Astrocyte (in vitro differentiated cells and primary cell): Measurements from ENCODE around the gene BMP7. TPM values are rescaled to one million over a fixed set of nuclear protein-coding genes. Genes with fewer than 3 reads are reported as not detected.

Experiments
- DNase-seq: peaks from one replicate; pipeline ENCODE4 v3.0.0-alpha.2; 2010; ENCODE audit warnings: low read depth
- FAIRE-seq: peaks from 2 replicates; lab custom pipeline; 2011; peaks lifted over from hg19 to GRCh38; lab: Jason Lieb, UNC
- H2AFZ ChIP-seq: 2 replicates; pipeline ENCODE4 v1.6.0; 2012; ENCODE audit warnings: low read depth, low read length, inconsistent platforms
- H3K27ac ChIP-seq: 2 replicates; pipeline ENCODE4 v1.5.1; 2011; ENCODE audit warnings: low read depth, low read length, inconsistent platforms
- H3K27me3 ChIP-seq: 2 replicates; pipeline ENCODE4 v1.6.0; 2011; ENCODE audit warnings: low read length, inconsistent platforms; ENCODE audit not compliant: insufficient read depth
- H3K36me3 ChIP-seq: 2 replicates; pipeline ENCODE4 v1.5.1; 2011; ENCODE audit warnings: low read length, inconsistent platforms; ENCODE audit not compliant: insufficient read depth
- H3K4me1 ChIP-seq: 2 replicates; pipeline ENCODE4 v1.5.1; 2011; ENCODE audit warnings: low read length, inconsistent platforms; ENCODE audit not compliant: insufficient read depth
- H3K4me2 ChIP-seq: 2 replicates; pipeline ENCODE4 v1.6.0; 2012; ENCODE audit warnings: low read length, inconsistent platforms
- H3K4me3 ChIP-seq: 2 replicates; pipeline ENCODE4 v1.5.1; 2011; ENCODE audit warnings: low read depth, mild to moderate bottlenecking, low read length, inconsistent platforms; ENCODE audit not compliant: insufficient read depth
- H3K79me2 ChIP-seq: 2 replicates; pipeline ENCODE4 v1.6.0; 2012; ENCODE audit warnings: mild to moderate bottlenecking, low read length, inconsistent platforms; ENCODE audit not compliant: insufficient read depth
- H3K9ac ChIP-seq: 2 replicates; pipeline ENCODE4 v1.6.0; 2012; ENCODE audit warnings: mild to moderate bottlenecking, low read length, inconsistent platforms
- H3K9me3 ChIP-seq: 2 replicates; pipeline ENCODE4 v1.5.1; 2012; ENCODE audit warnings: low read depth, mild to moderate bottlenecking, low read length, inconsistent platforms; ENCODE audit not compliant: insufficient read depth
- H4K20me1 ChIP-seq: 2 replicates; pipeline ENCODE4 v1.6.0; 2012; ENCODE audit warnings: low read length, inconsistent platforms; ENCODE audit not compliant: insufficient read depth
- H3K27ac Mint-ChIP-seq: one replicate; pipeline ENCODE4 v1.8.0; 2021; ENCODE audit warnings: mild to moderate bottlenecking, mixed read lengths; ENCODE audit not compliant: unreplicated experiment
- H3K27me3 Mint-ChIP-seq: one replicate; pipeline ENCODE4 v1.8.0; 2021; ENCODE audit warnings: low read depth, mixed read lengths; ENCODE audit not compliant: unreplicated experiment
- H3K36me3 Mint-ChIP-seq: one replicate; pipeline ENCODE4 v1.8.0; 2021; ENCODE audit warnings: low read depth, mixed read lengths; ENCODE audit not compliant: unreplicated experiment
- H3K4me1 Mint-ChIP-seq: one replicate; pipeline ENCODE4 v1.8.0; 2021; ENCODE audit warnings: low read depth, mixed read lengths; ENCODE audit not compliant: unreplicated experiment
- H3K4me3 Mint-ChIP-seq: one replicate; pipeline ENCODE4 v1.8.0; 2021; ENCODE audit warnings: mild to moderate bottlenecking, moderate library complexity, mixed read lengths; ENCODE audit not compliant: unreplicated experiment
- H3K9me3 Mint-ChIP-seq: one replicate; pipeline ENCODE4 v1.8.0; 2021; ENCODE audit warnings: mild to moderate bottlenecking, mixed read lengths; ENCODE audit not compliant: unreplicated experiment
- CTCF ChIP-seq: IDR thresholded peaks from 2 replicates; pipeline ENCODE4 v1.5.1; 2011; ENCODE audit warnings: low read depth, mild to moderate bottlenecking, inconsistent platforms, low read length, moderate library complexity; ENCODE audit not compliant: insufficient read depth
- EZH2 ChIP-seq: IDR thresholded peaks from 2 replicates; pipeline ENCODE4 v1.6.1; 2012; ENCODE audit warnings: mild to moderate bottlenecking, low read length, inconsistent platforms; ENCODE audit not compliant: insufficient read depth
- total RNA-seq: library from RNA; stranded (reverse); gene quantifications from 2 replicates; pipeline ENCODE4 v1.2.1, GENCODE V29; 2021

BMP7 gene
- total RNA-seq, 1 donor from 2014 or later: 15.3 TPM

DNA sequence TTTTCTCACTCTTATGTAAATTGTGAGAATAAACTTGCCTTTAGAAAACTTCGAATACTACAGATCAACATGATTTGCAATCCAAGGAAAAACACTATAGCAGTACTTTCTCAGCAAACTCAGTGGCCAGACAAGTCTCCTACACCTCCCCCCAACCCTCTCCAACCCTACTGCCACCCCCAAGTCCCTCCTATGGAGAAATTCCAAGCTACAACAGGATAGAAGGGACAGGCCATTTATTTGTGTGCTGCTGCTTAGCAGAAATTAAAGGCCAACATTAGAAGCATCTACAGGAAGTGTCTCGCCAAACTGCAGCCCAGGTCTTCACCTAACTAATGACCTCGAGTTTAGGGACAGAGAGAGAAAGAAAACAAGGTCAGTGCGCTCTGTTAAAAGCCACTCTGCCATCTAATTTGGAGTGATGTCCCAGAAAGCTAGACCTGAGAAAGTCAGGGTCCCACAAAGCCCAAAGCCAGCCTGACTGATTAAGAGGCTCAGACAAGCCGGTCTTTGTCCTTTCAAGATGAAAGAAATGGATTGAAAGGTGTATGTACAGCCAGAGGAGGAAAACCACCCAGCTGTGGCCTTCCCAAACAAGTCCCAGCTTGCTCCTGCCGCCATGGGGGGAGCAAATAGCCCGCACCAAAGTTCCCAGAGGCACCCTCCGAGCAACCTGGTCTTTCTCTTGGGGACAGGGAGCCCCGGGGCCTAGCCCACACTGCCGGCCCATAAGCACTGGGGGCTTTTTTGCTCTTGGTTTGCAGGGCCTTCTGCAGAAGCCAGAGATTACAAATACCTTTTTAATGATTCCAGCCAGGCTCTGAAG, 3.4 kb downstream of the BMP7 start:
- H3K4me1 Mint-ChIP-seq: peaks cover 16% of the 10 kb centered on the region
- Histone ChIP-seq H3K27ac (no peak overlapping the region), H4K20me1 (no peaks in the 10 kb centered on the region), H3K79me2 (no peaks in the 10 kb centered on the region), H3K4me2 (no peak overlapping the region), H3K4me1 (no peaks in the 10 kb centered on the region), H3K4me3 (no peak overlapping the region), H3K9ac (no peak overlapping the region), H3K27me3 (peaks cover 88% of the 10 kb centered on the region), H3K9me3 (no peaks in the 10 kb centered on the region), H3K36me3 (no peaks in the 10 kb centered on the region), H2AFZ (no peak overlapping the region)
- H3K27me3 Mint-ChIP-seq: peaks cover 38% of the 10 kb centered on the region
- no peak for TF ChIP-seq CTCF
- peaks cover 2% of the 10 kb centered on the region for H3K9me3 Mint-ChIP-seq
- peak overlapping the region; percentile 58 for H3K27ac Mint-ChIP-seq
- no peak for DNase-seq
- peak overlapping the region; percentile 34 for H3K4me3 Mint-ChIP-seq
- FAIRE-seq: no peak
- no peaks in the 10 kb centered on the region for H3K36me3 Mint-ChIP-seq

DNA sequence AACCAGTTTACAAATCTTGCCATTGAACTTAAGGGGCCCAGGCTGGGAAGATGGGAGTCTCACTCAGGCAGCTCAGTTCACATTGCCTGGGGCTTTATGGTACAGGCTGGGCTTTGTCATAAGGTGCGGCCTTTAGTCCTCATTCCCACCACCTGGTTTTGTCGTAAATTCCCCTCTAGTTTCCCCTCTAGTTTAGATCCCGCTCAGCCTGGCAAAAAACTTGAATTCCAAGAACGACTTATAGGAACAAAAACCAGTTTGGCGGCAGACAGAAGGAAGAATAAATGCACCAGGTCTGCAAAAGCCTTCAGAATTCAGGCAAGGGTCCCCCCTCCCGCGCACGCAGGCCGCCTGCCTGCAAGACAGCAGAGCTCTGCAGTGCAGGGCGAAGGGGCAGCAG, 4.1 kb downstream of the BMP7 start:
- Histone ChIP-seq H3K9ac (no peak overlapping the region), H3K9me3 (no peaks in the 10 kb centered on the region), H3K36me3 (no peaks in the 10 kb centered on the region), H3K4me3 (no peak overlapping the region), H3K27ac (no peak overlapping the region), H3K79me2 (no peaks in the 10 kb centered on the region), H4K20me1 (no peaks in the 10 kb centered on the region), H3K4me2 (no peak overlapping the region), H3K27me3 (peaks cover 88% of the 10 kb centered on the region), H2AFZ (no peak overlapping the region), H3K4me1 (no peaks in the 10 kb centered on the region)
- H3K27ac Mint-ChIP-seq: no peak overlapping the region
- TF ChIP-seq CTCF: no peak
- no peak for TF ChIP-seq EZH2
- DNase-seq: no peak
- H3K36me3 Mint-ChIP-seq: no peaks in the 10 kb centered on the region
- no peak overlapping the region for H3K4me3 Mint-ChIP-seq
- no peak for FAIRE-seq
- peaks cover 31% of the 10 kb centered on the region for H3K27me3 Mint-ChIP-seq
- H3K9me3 Mint-ChIP-seq: peaks cover 2% of the 10 kb centered on the region
- H3K4me1 Mint-ChIP-seq: peaks cover 16% of the 10 kb centered on the region
